Left ventricle myocardium inferior (tissue), 1 donor: ENCODE data around the gene MSS51. TPM values are rescaled to one million over a fixed set of nuclear protein-coding genes. Genes with fewer than 3 reads are reported as not detected.

Experiments used
- DNase-seq: peaks from one replicate; pipeline ENCODE4 v3.0.0-alpha.2; 2020
- H3K27ac ChIP-seq: fragments of 200-600 bp; replicated peaks from 2 replicates; pipeline ENCODE4 v1.8.0; 2021
- H3K27me3 ChIP-seq: fragments of 200-600 bp; 2 replicates; pipeline ENCODE4 v1.8.0; 2021; ENCODE audit warnings: low read depth
- H3K36me3 ChIP-seq: fragments of 200-600 bp; 2 replicates; pipeline ENCODE4 v1.8.0; 2021
- H3K4me1 ChIP-seq: fragments of 200-600 bp; 2 replicates; pipeline ENCODE4 v1.8.0; 2021
- H3K4me3 ChIP-seq: fragments of 200-600 bp; 2 replicates; pipeline ENCODE4 v1.8.0; 2021; ENCODE audit warnings: mild to moderate bottlenecking, moderate library complexity
- H3K9me3 ChIP-seq: fragments of 200-600 bp; replicated peaks from 2 replicates; pipeline ENCODE4 v1.8.0; 2021
- intact Hi-C: fragments of 100-400 bp; cut with micrococcal nuclease; formaldehyde crosslinking; loops from one replicate; pipeline ENCODE4 v1.11.0; 2022
- total RNA-seq: library from RNA; stranded (reverse); fragmentation: NEBNext Ultra II Directional; extraction: Animal tissue kit (Norgen Biotek cat#: 25700); gene quantifications from one replicate; pipeline ENCODE4 v1.2.1, GENCODE V29; 2021
- TF ChIP-seq, protein P1 (sequence below): fragments of 200-600 bp; IDR thresholded peaks from 2 replicates; pipeline ENCODE4 v1.8.0; 2021; ENCODE audit warnings: antibody characterized with exemption, mild to moderate bottlenecking, borderline replicate concordance
- donor health status: DM: no; HTN: yes; CAD: no; lungs with severe emphysema.

MSS51 gene
- total RNA-seq, 1 donor from 2014 or later, result 5.9 TPM

DNA sequence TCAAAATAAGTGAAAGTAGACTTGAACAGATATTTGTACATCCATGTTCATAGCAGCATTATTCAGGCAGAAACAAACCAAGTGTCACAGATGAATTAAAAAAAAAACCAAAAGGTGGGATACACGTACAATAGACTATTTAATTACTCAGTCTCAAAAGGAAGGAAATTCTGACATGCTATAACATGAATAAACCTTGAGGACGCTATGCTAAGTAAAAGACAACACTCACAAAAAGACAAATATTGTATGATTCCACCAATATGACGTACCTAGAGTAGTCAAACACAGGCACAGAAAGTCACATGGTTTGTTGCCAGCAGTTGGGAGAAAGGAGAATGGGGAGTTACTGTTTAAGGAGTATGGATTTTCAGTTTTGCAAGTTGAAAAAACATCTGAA, 56.7 kb downstream of the MSS51 start:
- peaks cover 7% of the 10 kb centered on the region for H3K4me1 ChIP-seq
- intact Hi-C loops, result no loop called here
- H3K4me3 ChIP-seq, result no peak overlapping the region
- DNase-seq, result no peak
- TF ChIP-seq, protein P1, sequence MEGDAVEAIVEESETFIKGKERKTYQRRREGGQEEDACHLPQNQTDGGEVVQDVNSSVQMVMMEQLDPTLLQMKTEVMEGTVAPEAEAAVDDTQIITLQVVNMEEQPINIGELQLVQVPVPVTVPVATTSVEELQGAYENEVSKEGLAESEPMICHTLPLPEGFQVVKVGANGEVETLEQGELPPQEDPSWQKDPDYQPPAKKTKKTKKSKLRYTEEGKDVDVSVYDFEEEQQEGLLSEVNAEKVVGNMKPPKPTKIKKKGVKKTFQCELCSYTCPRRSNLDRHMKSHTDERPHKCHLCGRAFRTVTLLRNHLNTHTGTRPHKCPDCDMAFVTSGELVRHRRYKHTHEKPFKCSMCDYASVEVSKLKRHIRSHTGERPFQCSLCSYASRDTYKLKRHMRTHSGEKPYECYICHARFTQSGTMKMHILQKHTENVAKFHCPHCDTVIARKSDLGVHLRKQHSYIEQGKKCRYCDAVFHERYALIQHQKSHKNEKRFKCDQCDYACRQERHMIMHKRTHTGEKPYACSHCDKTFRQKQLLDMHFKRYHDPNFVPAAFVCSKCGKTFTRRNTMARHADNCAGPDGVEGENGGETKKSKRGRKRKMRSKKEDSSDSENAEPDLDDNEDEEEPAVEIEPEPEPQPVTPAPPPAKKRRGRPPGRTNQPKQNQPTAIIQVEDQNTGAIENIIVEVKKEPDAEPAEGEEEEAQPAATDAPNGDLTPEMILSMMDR, result no peak
- H3K27me3 ChIP-seq, result no peaks in the 10 kb centered on the region
- H3K9me3 ChIP-seq, result no peaks in the 10 kb centered on the region
- H3K27ac ChIP-seq, result no peak overlapping the region
- peaks cover 95% of the 10 kb centered on the region for H3K36me3 ChIP-seq

Other genes with a start within 250 kb of the MSS51 start
- 8.6 TPM for gene DNAJC9, start 186.3 kb downstream of the MSS51 start, total RNA-seq
- 102 TPM for gene MRPS16, start 180.9 kb downstream of the MSS51 start, total RNA-seq
- gene CFAP70, start 74.7 kb downstream of the MSS51 start, total RNA-seq, result 2.0 TPM
- 115 TPM for gene ANXA7, start 19.5 kb downstream of the MSS51 start, total RNA-seq
- 64.5 TPM for gene PPP3CB, start 62.5 kb upstream of the MSS51 start, total RNA-seq
- 19.6 TPM for gene USP54, start 157.8 kb upstream of the MSS51 start, total RNA-seq
- 4.8 TPM for gene MYOZ1, start 207.9 kb upstream of the MSS51 start, total RNA-seq
- 290 TPM for gene SYNPO2L, start 222.5 kb upstream of the MSS51 start, total RNA-seq